HEK293T (cell line): ENCODE measurements around the gene AARS2.

Source experiments
- CTCF ChIA-PET: fragments of 350-600 bp; formaldehyde crosslinking; extraction: SDS; loops from one replicate; lab custom pipeline; 2021; ENCODE audit warnings: antibody characterized with exemption, inconsistent platforms; lab: Yijun Ruan, JAX
- POLR2A ChIA-PET: fragments of 350-600 bp; formaldehyde crosslinking; extraction: SDS; loops from one replicate; lab custom pipeline; 2020; ENCODE audit warnings: antibody characterized with exemption, inconsistent platforms; lab: Yijun Ruan, JAX
- DNase-seq: peaks from one replicate; pipeline ENCODE4 v3.0.0; 2012; ENCODE audit warnings: mixed read lengths; ENCODE audit errors: extremely low spot score
- ARNT ChIP-seq: fragments of 450-650 bp; IDR thresholded peaks from 2 replicates; pipeline ENCODE4 v1.6.1; 2017; ENCODE audit warnings: mild to moderate bottlenecking
- BHLHE40 ChIP-seq: fragments of 450-650 bp; IDR thresholded peaks from 2 replicates; pipeline ENCODE4 v1.6.1; 2016; ENCODE audit warnings: mild to moderate bottlenecking, moderate library complexity, borderline replicate concordance
- CTBP1 ChIP-seq: fragments of 450-650 bp; IDR thresholded peaks from 2 replicates; pipeline ENCODE4 v1.6.1; 2016; ENCODE audit warnings: borderline replicate concordance
- ELF4 ChIP-seq: fragments of 450-650 bp; IDR thresholded peaks from 2 replicates; pipeline ENCODE4 v1.6.1; 2017; ENCODE audit warnings: antibody characterized with exemption
- FOXA1 ChIP-seq: fragments of 450-650 bp; IDR thresholded peaks from 2 replicates; pipeline ENCODE4 v1.6.1; 2016; ENCODE audit warnings: mild to moderate bottlenecking
- FOXK2 ChIP-seq: fragments of 450-650 bp; IDR thresholded peaks from 2 replicates; pipeline ENCODE4 v1.6.1; 2016; ENCODE audit warnings: mild to moderate bottlenecking
- FOXM1 ChIP-seq: fragments of 450-650 bp; IDR thresholded peaks from 2 replicates; pipeline ENCODE4 v1.6.1; 2017; ENCODE audit warnings: mild to moderate bottlenecking, borderline replicate concordance
- L3MBTL2 ChIP-seq: fragments of 450-650 bp; conservative IDR thresholded peaks from 2 replicates; pipeline ENCODE4 v1.6.1; 2016; ENCODE audit warnings: mild to moderate bottlenecking
- LEF1 ChIP-seq: fragments of 450-650 bp; IDR thresholded peaks from 2 replicates; pipeline ENCODE4 v1.6.1; 2017; ENCODE audit warnings: mild to moderate bottlenecking, borderline replicate concordance
- NFRKB ChIP-seq: fragments of 450-650 bp; IDR thresholded peaks from 2 replicates; pipeline ENCODE4 v1.6.1; 2016; ENCODE audit warnings: mild to moderate bottlenecking, moderate library complexity
- SP1 ChIP-seq: fragments of 450-650 bp; IDR thresholded peaks from 2 replicates; pipeline ENCODE4 v1.6.1; 2017
- SUZ12 ChIP-seq: fragments of 450-650 bp; IDR thresholded peaks from 2 replicates; pipeline ENCODE4 v1.6.1; 2016; ENCODE audit warnings: mild to moderate bottlenecking
- TARDBP ChIP-seq: fragments of 450-650 bp; IDR thresholded peaks from 2 replicates; pipeline ENCODE4 v1.6.1; 2016
- ZNF384 ChIP-seq: fragments of 450-650 bp; IDR thresholded peaks from 2 replicates; pipeline ENCODE4 v1.6.1; 2016
- TF ChIP-seq, protein P1 (sequence below): fragments of 450-650 bp; IDR thresholded peaks from 2 replicates; pipeline ENCODE4 v1.6.1; 2016

The AARS2 gene

DNA sequence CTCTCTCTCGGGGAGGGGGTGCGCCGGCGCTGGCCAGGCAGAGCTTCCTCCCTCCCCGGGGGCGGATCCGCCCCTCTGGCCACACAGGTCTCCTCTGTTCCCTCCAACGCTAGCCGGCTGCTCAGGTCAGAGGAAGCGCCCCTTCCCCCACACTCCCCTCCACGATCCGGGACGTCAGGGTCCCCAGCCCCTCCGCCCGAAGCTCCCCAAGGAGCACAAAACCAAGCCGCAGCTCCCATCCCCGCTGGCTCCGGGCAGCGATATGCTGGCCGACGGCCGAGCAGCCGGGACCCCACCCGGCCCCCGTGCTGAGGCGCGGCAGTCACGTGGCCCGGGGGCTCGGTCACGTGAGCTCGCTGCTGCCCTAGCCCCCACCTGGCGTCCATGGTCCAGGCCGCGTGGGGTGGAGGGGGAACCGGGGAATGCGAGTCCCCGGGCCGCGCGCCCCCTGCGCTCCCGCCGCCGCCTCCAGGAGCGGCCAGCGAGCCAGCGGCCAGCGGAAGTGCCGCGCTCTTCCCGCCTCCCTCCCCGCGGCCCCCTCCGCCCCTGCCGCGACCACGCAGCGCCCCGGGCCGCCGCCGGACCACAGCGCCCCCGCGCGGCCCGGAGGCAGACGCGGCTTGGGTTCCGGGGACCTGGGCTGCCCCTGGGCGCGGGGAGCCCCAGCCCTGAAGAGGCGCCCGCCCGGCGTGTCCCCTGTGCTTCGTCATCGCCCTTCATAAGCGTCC is 56.0 kb downstream of the AARS2 start, which contains the start of gene SLC35B2:
Gene SLC35B2, minus strand, starts transcription at position 504 of the 728 bp plus-strand sequence. Its CDS starts 118 bp downstream, at position 386.
- CTCF ChIA-PET = interaction anchor here (0.5 to 3.4 kb wide), 18 partner anchors 8 to 256 kb away, joined by 3 to 28 read pairs (median 4); partner anchors contain the start of genes HSP90AB1 and TMEM151B
- POLR2A ChIA-PET = interaction anchor here (0.6 to 3.7 kb wide), 18 partner anchors 11 to 554 kb away, joined by 3 to 117 read pairs (median 4); partner anchors contain the start of genes HSP90AB1 and SLC29A1
- peak; percentile 78 for DNase-seq
- peak; percentile 92 for TF ChIP-seq FOXM1
- no peak for TF ChIP-seq FOXK2
- peak; percentile 90 for TF ChIP-seq L3MBTL2

DNA sequence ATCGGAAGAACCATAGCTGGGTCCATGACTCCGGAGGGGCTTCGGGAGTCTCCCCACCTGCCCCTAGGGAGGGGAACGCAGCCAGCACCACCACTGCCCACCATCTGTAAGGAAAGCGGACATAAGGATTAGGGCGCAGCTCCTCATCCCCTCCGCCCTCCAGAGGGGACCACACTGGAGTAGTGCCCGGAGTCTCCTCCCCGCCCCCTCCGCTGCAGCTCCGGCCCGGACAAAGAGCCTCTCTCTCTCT is 56.4 kb downstream of the AARS2 start:
- CTCF ChIA-PET = interaction anchor here (0.5 to 3.4 kb wide), 18 partner anchors 8 to 256 kb away, joined by 3 to 28 read pairs (median 4); partner anchors contain the start of genes HSP90AB1 and TMEM151B
- DNase-seq = peak; percentile 36
- POLR2A ChIA-PET = interaction anchor here (0.6 to 3.7 kb wide), 18 partner anchors 10 to 554 kb away, joined by 3 to 117 read pairs (median 4); partner anchors contain the start of genes HSP90AB1 and SLC29A1
- TF ChIP-seq FOXA1 (no peak), SUZ12 (no peak), ARNT (no peak), CTBP1 (no peak), SP1 (no peak), BHLHE40 (no peak), NFRKB (no peak), FOXK2 (no peak), LEF1 (no peak), L3MBTL2 (no peak), TARDBP (no peak)
- TF ChIP-seq, protein P1, sequence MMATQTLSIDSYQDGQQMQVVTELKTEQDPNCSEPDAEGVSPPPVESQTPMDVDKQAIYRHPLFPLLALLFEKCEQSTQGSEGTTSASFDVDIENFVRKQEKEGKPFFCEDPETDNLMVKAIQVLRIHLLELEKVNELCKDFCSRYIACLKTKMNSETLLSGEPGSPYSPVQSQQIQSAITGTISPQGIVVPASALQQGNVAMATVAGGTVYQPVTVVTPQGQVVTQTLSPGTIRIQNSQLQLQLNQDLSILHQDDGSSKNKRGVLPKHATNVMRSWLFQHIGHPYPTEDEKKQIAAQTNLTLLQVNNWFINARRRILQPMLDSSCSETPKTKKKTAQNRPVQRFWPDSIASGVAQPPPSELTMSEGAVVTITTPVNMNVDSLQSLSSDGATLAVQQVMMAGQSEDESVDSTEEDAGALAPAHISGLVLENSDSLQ = no peak

DNA sequence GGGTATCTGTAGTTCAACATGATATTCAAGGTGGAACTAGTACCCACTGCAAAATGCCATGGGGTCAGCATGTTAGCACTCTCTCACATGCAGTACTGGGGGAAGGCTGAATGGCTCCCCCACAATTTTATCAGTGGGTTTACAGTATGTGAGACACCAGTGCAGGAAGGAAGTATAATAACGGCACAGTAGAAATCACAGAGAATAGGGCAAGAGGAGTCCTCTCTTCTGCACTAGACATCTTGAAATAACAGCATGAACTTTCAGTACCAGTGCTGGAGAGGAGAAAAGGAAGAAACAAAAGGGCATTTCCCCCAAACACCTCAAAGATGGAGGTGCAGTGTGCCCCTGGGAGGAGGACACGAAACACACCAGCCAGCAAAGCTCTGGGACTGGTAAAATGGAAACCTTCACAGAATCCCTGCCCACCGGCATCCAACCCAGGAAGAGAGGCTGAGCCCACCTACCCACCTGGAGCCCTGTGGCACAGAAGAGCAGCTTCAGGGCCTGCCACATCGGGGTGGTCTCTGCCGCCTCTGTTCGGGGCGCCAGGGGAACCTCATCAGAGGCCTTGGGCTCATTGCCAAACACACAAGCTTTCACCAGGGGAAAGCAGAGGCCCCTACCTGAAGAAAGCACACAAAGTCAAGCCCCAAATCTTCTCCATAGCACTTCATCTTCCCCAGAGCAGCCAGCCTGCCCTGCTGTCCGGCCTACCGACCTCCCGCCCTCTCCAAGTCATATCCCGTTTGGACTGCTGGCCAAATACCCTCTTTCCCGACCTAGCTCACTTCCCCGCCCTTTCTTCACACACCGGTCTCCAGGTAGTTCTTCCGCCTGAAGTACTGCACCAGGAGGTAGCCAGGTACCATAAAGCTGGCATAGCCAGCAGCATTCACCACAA is 57.0 kb downstream of the AARS2 start:
- ChIA-PET CTCF (interaction anchor here (0.6 to 3.4 kb wide), 18 partner anchors 7 to 255 kb away, joined by 3 to 28 read pairs (median 4); partner anchors contain the start of genes HSP90AB1 and TMEM151B), POLR2A (interaction anchor here (0.7 to 3.7 kb wide), 18 partner anchors 10 to 83 kb away, joined by 3 to 117 read pairs (median 4); partner anchors contain the start of genes HSP90AB1 and SLC29A1)
- TF ChIP-seq ELF4 = no peak
- TF ChIP-seq CTBP1 = no peak
- TF ChIP-seq NFRKB = no peak
- no peak for TF ChIP-seq LEF1
- TF ChIP-seq, protein P1 = no peak
- no peak for TF ChIP-seq TARDBP
- TF ChIP-seq SP1 = no peak
- no peak for TF ChIP-seq ZNF384
- TF ChIP-seq FOXM1 = no peak
- DNase-seq = no peak

DNA sequence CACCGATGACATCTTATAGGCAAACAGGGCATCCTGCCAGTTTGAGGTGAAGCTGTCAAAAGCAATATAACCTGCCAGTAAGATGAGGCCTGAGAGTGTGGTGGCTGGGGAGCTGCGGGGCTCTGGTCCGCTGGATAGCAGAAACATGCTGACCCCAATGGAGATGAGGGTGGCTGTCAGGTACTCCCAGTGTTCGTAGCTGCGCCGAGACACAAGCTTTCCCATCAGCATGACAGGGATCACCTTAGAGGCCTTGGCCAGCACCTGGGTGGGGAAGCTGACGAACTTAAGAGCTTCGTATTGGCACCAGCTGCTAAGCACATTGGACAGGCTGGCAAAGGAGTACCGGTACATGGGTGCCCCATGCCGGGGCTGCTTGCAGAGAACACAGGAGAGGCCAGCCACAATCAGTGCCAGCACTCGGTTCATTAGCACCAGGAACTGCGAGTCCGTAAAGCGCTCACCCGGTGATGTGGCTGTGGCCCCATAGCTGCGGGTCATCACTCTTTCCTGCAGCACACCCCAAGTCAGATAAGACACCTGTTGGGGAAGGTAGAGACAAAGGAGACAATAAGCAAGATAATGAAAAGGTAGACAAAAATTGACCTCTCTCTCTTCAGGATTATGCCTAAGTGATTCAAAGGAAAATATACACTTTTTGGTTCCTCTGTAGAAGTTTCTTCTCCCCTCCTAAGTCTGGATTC is 57.9 kb downstream of the AARS2 start:
- POLR2A ChIA-PET = interaction anchor here (0.8 to 3.7 kb wide), 3 partner anchors 9 to 82 kb away, joined by 3 to 117 read pairs (median 6); partner anchors contain the start of gene HSP90AB1
- CTCF ChIA-PET = interaction anchor here (0.7 to 3.4 kb wide), 5 partner anchors 12 to 93 kb away, joined by 3 to 28 read pairs (median 3); partner anchors contain the start of gene TMEM151B

DNA sequence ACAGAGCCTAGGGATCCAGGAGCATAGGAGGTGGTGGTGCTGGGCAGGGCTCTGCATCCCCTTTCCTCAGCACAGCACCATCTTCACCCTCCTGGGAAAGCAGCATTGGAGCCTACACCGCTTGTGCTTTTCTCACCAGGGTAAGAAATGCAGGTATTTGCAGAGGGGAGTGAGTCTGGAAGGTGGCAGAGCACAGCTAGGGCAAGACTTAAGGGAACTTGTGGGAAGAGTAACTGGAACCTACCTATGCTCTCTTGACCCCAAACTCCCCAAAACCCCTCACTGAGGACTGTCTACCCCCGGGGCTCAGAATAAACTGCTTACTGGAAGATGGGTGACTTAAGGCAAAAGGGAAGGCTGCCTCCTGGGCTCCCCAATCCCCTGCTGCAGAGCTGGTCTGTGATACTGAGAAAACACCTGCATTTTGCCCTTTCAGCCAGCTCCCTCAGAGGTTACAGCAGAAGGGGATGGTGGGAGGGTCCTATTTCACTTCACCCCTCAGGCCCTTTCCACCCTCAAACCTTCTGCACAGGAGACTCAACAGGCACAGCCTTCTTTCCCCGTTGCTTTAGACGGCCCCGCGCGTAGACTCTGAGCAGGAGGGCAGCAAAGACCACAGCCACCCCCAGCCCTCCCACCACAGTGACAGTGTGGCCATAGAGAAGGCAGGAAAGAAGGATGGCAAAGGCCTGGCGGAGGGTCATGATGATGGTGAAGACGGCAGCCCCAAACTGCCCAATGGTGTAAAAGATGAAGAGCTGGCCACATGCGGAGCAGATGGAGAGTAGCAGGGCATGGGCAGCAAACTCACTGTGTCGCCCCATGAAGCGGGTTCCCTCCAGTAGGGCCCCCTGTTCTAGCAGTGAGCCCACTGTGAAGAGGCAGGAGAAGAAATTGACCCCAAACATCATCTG is 58.7 kb downstream of the AARS2 start:
- DNase-seq = no peak
- no peak for TF ChIP-seq CTBP1
- CTCF ChIA-PET = interaction anchor here (0.7 to 3.4 kb wide), 9 partner anchors 13 to 92 kb away, joined by 3 to 28 read pairs (median 3); partner anchors contain the start of gene TMEM151B
- POLR2A ChIA-PET = interaction anchor here (0.9 to 3.7 kb wide), 2 partner anchors 8 kb away, joined by 3 to 117 read pairs; partner anchors contain the start of gene HSP90AB1

More for the DNA sequence above, 57.9 kb downstream of the AARS2 start:
- no peak for DNase-seq
- TF ChIP-seq L3MBTL2 (0 out of 2 replicates have a peak, but pooled peaks have one; percentile 7), ELF4 (no peak)
